Mesothelial cell of epicardium (in vitro differentiated cells): ENCODE results near the gene DNAJC30. TPM values are rescaled to one million over a fixed set of nuclear protein-coding genes. Genes with fewer than 3 reads are reported as not detected.

Source experiments
- DNase-seq, 2 experiments: peaks; one replicate each; pipeline ENCODE4 v3.0.0; 2021; ENCODE audit warnings: low spot score in 2 of 2; ENCODE audit not compliant: unreplicated experiment in 2 of 2
- H3K27ac Mint-ChIP-seq: 2 replicates; pipeline ENCODE4 v1.8.0; 2021; ENCODE audit warnings: mixed read lengths
- H3K27me3 Mint-ChIP-seq: 2 replicates; pipeline ENCODE4 v1.8.0; 2021; ENCODE audit warnings: low read depth, mixed read lengths
- H3K36me3 Mint-ChIP-seq: 2 replicates; pipeline ENCODE4 v1.8.0; 2021; ENCODE audit warnings: mixed read lengths
- H3K4me1 Mint-ChIP-seq: 2 replicates; pipeline ENCODE4 v1.8.0; 2021; ENCODE audit warnings: mixed read lengths
- H3K4me3 Mint-ChIP-seq: 2 replicates; pipeline ENCODE4 v1.8.0; 2021; ENCODE audit warnings: mild to moderate bottlenecking, moderate library complexity, mixed read lengths
- H3K9me3 Mint-ChIP-seq: 2 replicates; pipeline ENCODE4 v1.8.0; 2021; ENCODE audit warnings: mixed read lengths
- CTCF ChIP-seq: fragments of 200-600 bp; sonication (generic); IDR thresholded peaks from one replicate; pipeline ENCODE4 v1.5.0; 2021; ENCODE audit warnings: antibody characterized with exemption; ENCODE audit not compliant: unreplicated experiment
- total RNA-seq: library from RNA; stranded (reverse); gene quantifications from 3 replicates; pipeline ENCODE4 v1.2.1, GENCODE V29; 2021

Gene DNAJC30
- total RNA-seq, 1 donor from 2014 or later = 13.1 TPM

- H3K27ac Mint-ChIP-seq = no peak overlapping the region
These were observed 16.3 kb upstream of the DNAJC30 start for GRCh38 chr7:73699370-73700068.

GRCh38 chr7:73698410-73698809 is 15.2 kb upstream of the DNAJC30 start:
- Mint-ChIP-seq H3K27me3 (no peaks in the 10 kb centered on the region), H3K9me3 (no peaks in the 10 kb centered on the region), H3K27ac (no peak overlapping the region), H3K4me1 (no peaks in the 10 kb centered on the region), H3K4me3 (no peak overlapping the region), H3K36me3 (peaks cover 38% of the 10 kb centered on the region)
- DNase-seq = no peak
- no peak for TF ChIP-seq CTCF

More at GRCh38 chr7:73699370-73700068, 16.3 kb upstream of the DNAJC30 start:
- no peak for DNase-seq
- Mint-ChIP-seq H3K4me3 (no peak overlapping the region), H3K4me1 (no peaks in the 10 kb centered on the region), H3K27me3 (no peaks in the 10 kb centered on the region), H3K36me3 (peaks cover 35% of the 10 kb centered on the region), H3K9me3 (no peaks in the 10 kb centered on the region)
- no peak for TF ChIP-seq CTCF

GRCh38 chr7:73696372-73696771 is 13.1 kb upstream of the DNAJC30 start:
- peaks cover 39% of the 10 kb centered on the region for H3K36me3 Mint-ChIP-seq
- no peak overlapping the region for H3K4me3 Mint-ChIP-seq
- no peaks in the 10 kb centered on the region for H3K27me3 Mint-ChIP-seq
- H3K4me1 Mint-ChIP-seq = no peaks in the 10 kb centered on the region
- TF ChIP-seq CTCF = no peak
- H3K27ac Mint-ChIP-seq = no peak overlapping the region
- DNase-seq = no peak
- H3K9me3 Mint-ChIP-seq = no peaks in the 10 kb centered on the region

GRCh38 chr7:73690646-73691045 is 7.4 kb upstream of the DNAJC30 start:
- peaks cover 50% of the 10 kb centered on the region for H3K36me3 Mint-ChIP-seq
- H3K4me1 Mint-ChIP-seq = no peaks in the 10 kb centered on the region
- no peaks in the 10 kb centered on the region for H3K27me3 Mint-ChIP-seq
- DNase-seq = no peak
- H3K9me3 Mint-ChIP-seq = no peaks in the 10 kb centered on the region
- no peak overlapping the region for H3K4me3 Mint-ChIP-seq
- no peak overlapping the region for H3K27ac Mint-ChIP-seq
- TF ChIP-seq CTCF = no peak

- TF ChIP-seq CTCF = no peak
- Mint-ChIP-seq H3K27me3 (no peaks in the 10 kb centered on the region), H3K9me3 (no peaks in the 10 kb centered on the region), H3K4me3 (no peak overlapping the region), H3K4me1 (peaks cover 7% of the 10 kb centered on the region), H3K36me3 (peaks cover 40% of the 10 kb centered on the region), H3K27ac (no peak overlapping the region)
- DNase-seq = no peak
These were observed 5.0 kb upstream of the DNAJC30 start for GRCh38 chr7:73688288-73688687.
